C4-2B (cell line): ENCODE data around the gene TECPR2.

Experiments
- H3K27ac ChIP-seq: fragments of 450-650 bp; 2 replicates; pipeline ENCODE4 v1.5.1; 2017
- CTCF ChIP-seq: fragments of 450-650 bp; conservative IDR thresholded peaks from 2 replicates; pipeline ENCODE4 v1.5.1; 2017; ENCODE audit warnings: mild to moderate bottlenecking
- ZFX ChIP-seq: fragments of 450-650 bp; IDR thresholded peaks from 2 replicates; pipeline ENCODE4 v1.6.1; 2017

Gene TECPR2

GRCh38 chr14:102501751-102502315 is 139.1 kb downstream of the TECPR2 start:
- peak; percentile 28 for TF ChIP-seq CTCF
- TF ChIP-seq ZFX: no peak
- no peak overlapping the region for H3K27ac ChIP-seq

DNA sequence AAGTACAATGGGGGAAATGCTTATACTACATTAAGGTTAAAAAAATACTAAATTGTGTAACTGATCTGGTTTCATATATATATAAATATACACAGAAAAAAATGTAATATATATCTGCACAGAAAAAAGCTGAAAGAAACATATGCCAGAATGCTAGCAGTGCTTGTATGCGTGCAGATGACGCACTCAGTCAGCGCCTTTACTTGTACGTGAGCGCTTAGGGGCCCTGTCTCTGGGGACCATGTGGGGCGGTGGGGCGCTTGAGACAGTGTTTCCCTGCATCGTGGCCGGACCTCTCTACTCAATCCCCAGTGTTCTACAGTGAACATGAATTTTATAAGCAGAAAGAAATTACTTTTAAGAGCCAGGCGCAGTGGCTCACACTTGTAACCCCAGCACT is 139.8 kb downstream of the TECPR2 start:
- no peak overlapping the region for H3K27ac ChIP-seq
- TF ChIP-seq CTCF (no peak), ZFX (no peak)

DNA sequence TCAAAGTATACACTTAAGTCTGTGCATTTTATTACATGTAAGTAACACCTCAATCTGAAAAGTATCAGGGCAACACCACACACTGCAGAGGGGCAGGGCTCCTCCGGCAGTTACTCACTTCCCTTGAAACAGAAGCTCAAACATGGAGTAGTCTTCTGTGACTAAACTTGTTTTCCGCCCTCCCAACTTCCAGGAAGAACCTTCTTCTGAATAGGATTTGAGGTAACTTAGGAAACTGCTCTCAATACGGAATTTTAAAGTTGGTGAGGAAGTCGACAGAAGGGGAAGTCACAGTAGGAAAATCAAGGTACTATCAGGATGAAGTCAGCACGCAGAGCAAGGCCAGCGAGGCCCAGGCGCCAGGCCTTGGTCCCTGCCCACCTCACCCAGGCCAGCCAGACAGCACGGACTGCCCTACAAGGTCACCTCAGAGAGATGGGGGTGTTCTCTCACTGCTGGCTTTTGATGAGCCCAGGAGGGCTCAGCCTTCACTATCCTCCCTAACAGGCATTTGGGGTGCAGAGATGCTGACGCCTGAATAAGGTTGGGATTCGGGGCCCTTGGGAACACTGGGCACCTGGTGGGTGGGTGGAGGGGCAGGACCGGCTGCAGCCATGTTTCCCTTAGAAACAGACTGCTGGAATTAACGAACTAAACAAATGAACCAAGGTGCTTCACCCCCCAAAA is 141.0 kb downstream of the TECPR2 start:
- H3K27ac ChIP-seq: no peak overlapping the region

GRCh38 chr14:102504328-102504999 is 141.7 kb downstream of the TECPR2 start:
- no peak overlapping the region for H3K27ac ChIP-seq
- TF ChIP-seq CTCF (no peak), ZFX (no peak)

More for the DNA sequence above, 141.0 kb downstream of the TECPR2 start:
- no peak for TF ChIP-seq ZFX
- TF ChIP-seq CTCF: no peak

GRCh38 chr14:102505000-102505619 is 142.4 kb downstream of the TECPR2 start:
- TF ChIP-seq CTCF: no peak
- TF ChIP-seq ZFX: no peak
- no peak overlapping the region for H3K27ac ChIP-seq

- TF ChIP-seq ZFX (no peak), CTCF (no peak)
These were observed 143.3 kb downstream of the TECPR2 start for GRCh38 chr14:102505775-102506625.

More at GRCh38 chr14:102505775-102506625, 143.3 kb downstream of the TECPR2 start:
- no peak overlapping the region for H3K27ac ChIP-seq
